Dedifferentiated amniotic fluid mesenchymal stem cell (primary cell): ENCODE measurements around the gene HMCN1.

Experiments used
- DNase-seq: peaks from one replicate; pipeline ENCODE4 v3.0.0-alpha.2; 2016; ENCODE audit errors: extremely low spot score

HMCN1 gene

GRCh38 chr1:186086583-186086982 lies 352.4 kb downstream of the HMCN1 start:
- no peak for DNase-seq

- DNase-seq = no peak
Measured at GRCh38 chr1:186089940-186090339, 355.7 kb downstream of the HMCN1 start.

GRCh38 chr1:186091222-186091720 lies 357.1 kb downstream of the HMCN1 start:
- no peak for DNase-seq

GRCh38 chr1:186093437-186093836 lies 359.2 kb downstream of the HMCN1 start:
- DNase-seq = no peak

- peak; percentile 61 for DNase-seq
Measured at GRCh38 chr1:186094172-186094571, 360.0 kb downstream of the HMCN1 start.

GRCh38 chr1:186099336-186100104 lies 365.3 kb downstream of the HMCN1 start:
- no peak for DNase-seq

- DNase-seq = no peak
Measured at GRCh38 chr1:186102107-186102506, 367.9 kb downstream of the HMCN1 start.

- DNase-seq = peak; percentile 84
Measured at GRCh38 chr1:186102547-186103148, 368.5 kb downstream of the HMCN1 start.

- no peak for DNase-seq
Measured at GRCh38 chr1:186104459-186104858, 370.3 kb downstream of the HMCN1 start.

- DNase-seq = no peak
Measured at GRCh38 chr1:186112280-186112679, 378.1 kb downstream of the HMCN1 start.

- DNase-seq = peak; percentile 63
Measured at GRCh38 chr1:186113461-186113860, 379.3 kb downstream of the HMCN1 start.

GRCh38 chr1:186118724-186119123 lies 384.5 kb downstream of the HMCN1 start:
- DNase-seq = no peak

GRCh38 chr1:186122837-186123236 lies 388.6 kb downstream of the HMCN1 start:
- DNase-seq = no peak

- DNase-seq = no peak
Measured at GRCh38 chr1:186125035-186125434, 390.8 kb downstream of the HMCN1 start.

- DNase-seq = no peak
Measured at GRCh38 chr1:186125511-186125910, 391.3 kb downstream of the HMCN1 start.

- no peak for DNase-seq
Measured at GRCh38 chr1:186129758-186130157, 395.6 kb downstream of the HMCN1 start.

GRCh38 chr1:186139115-186139514 lies 404.9 kb downstream of the HMCN1 start:
- no peak for DNase-seq

GRCh38 chr1:186139701-186140100 lies 405.5 kb downstream of the HMCN1 start:
- DNase-seq = peak; percentile 55

- DNase-seq = no peak
Measured at GRCh38 chr1:186142159-186142558, 408.0 kb downstream of the HMCN1 start.

GRCh38 chr1:186142916-186143315 lies 408.7 kb downstream of the HMCN1 start:
- no peak for DNase-seq

- DNase-seq = no peak
Measured at GRCh38 chr1:186143481-186143880, 409.3 kb downstream of the HMCN1 start.

GRCh38 chr1:186144505-186144904 lies 410.3 kb downstream of the HMCN1 start:
- no peak for DNase-seq

GRCh38 chr1:186146974-186147373 lies 412.8 kb downstream of the HMCN1 start:
- no peak for DNase-seq
